ENCODE data around the gene OSBP2. TPM values are rescaled to one million over a fixed set of nuclear protein-coding genes. Genes with fewer than 3 reads are reported as not detected.

Gene OSBP2
- total and polyA plus RNA-seq, 10 of the 15 experiments (the other 5 are each of a cell fraction or from before 2014, with no cell fraction given) = 0.11 to 7.7 (median 3.6) TPM

DNA sequence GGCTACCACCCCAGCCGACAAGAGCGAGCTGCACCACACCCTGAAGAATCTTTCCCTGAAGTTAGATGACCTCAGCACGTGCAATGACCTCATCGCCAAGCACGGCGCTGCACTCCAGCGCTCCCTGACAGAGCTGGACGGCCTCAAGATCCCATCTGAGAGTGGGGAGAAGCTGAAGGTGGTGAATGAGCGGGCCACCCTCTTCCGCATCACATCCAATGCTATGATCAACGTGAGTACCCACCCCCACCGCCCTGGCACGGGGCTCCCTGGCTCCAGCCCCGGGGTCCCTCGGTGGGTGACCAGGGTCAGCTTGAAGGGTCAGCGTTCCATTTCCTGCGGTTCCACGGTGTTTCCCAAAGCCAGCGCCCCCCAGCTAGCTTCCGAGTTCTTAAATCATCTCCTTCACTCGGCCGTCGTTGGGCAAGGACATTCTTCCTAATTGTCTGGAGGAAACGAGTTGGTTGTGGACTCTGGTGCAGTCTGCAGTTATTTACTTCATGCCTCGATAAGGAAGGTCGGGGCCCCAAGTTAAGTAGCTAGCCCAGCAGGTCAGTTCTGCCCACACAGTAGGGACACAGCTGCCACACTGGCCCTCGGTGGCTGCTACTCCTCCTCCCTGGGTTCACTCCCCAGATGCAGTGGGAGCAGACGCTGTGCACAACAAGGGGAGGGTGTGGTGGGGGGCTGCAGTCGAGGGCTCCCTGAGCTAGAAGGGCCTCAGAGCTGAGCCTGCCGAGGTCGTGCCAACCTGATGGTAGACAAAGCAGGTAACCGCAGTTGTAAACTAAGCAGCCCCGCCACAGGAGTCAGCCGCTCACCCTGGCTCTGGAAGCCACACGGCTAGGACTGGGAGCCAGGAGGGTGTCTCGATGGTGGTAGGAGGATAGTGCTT, 176.0 kb downstream of the OSBP2 start:
- Histone ChIP-seq H3K36me3 (ENCODE audit: control insufficient read depth in 2 of 2, insufficient read depth in 2 of 2, low read length in 1 of 2) (no peaks in the 10 kb centered on the region), H3K4me2 (ENCODE audit: control insufficient read depth, insufficient read depth) (no peak overlapping the region), H2AFZ (ENCODE audit: control insufficient read depth, low read depth, low read length) (no peak overlapping the region), H3K27me3 (replicated peaks in 1 of 2; ENCODE audit: control insufficient read depth in 2 of 2, insufficient read depth in 2 of 2, low read length in 1 of 2) (no peaks in the 10 kb centered on the region), H3K79me2 (ENCODE audit: control insufficient read depth, insufficient read depth, low read length) (no peaks in the 10 kb centered on the region), H3K4me3 (no peak overlapping the region), H3K4me1 (ENCODE audit: control insufficient read depth, insufficient read depth, low read length) (no peaks in the 10 kb centered on the region), H4K20me1 (ENCODE audit: control insufficient read depth, insufficient read depth) (no peaks in the 10 kb centered on the region), H3K27ac (ENCODE audit: control insufficient read depth, insufficient read depth) (no peak overlapping the region), H3K9me3 (replicated peaks; ENCODE audit: control insufficient read depth, insufficient read depth, low read length) (no peaks in the 10 kb centered on the region), H3K9ac (ENCODE audit: control insufficient read depth, insufficient read depth, low read length) (no peak overlapping the region)
- 52% methylated on average over 36 of the region's 36 CpGs for WGBS (ENCODE audit: insufficient coverage, insufficient replicate concordance, low lambda C conversion rate, missing lambda C conversion rate)
- no peak for FAIRE-seq
- in situ Hi-C loops (cut with MboI) = no loop called here
- ChIA-PET RAD21 (ENCODE audit: unreplicated experiment) (no interaction called here), CTCF (interaction anchor here (1.2 kb wide), 1 partner anchor 49 kb away, joined by 3 read pairs; no protein-coding TSS in a partner anchor), SMC1A (ENCODE audit: uncharacterized antibody, unreplicated experiment) (no interaction called here), POLR2A (no interaction called here)
- BruUV-seq (replicated peaks) = no TSS peak
- DNase-seq (ENCODE audit: low read depth, low spot score) = no peak
- TF ChIP-seq RAD51 (IDR thresholded peaks at IDR 0.05) = no peak
- TF ChIP-seq JUND (IDR thresholded peaks at IDR 0.05; ENCODE audit: low read depth, low read length) = no peak
- TF ChIP-seq SMARCA5 (IDR thresholded peaks at IDR 0.05) = no peak
- no peak for TF ChIP-seq CBX5 (IDR thresholded peaks at IDR 0.05; ENCODE audit: low read depth)
- no peak for TF ChIP-seq ZZZ3 (IDR thresholded peaks at IDR 0.05; ENCODE audit: control insufficient read depth, insufficient read length, low read depth)
- TF ChIP-seq POLR2A (IDR thresholded peaks at IDR 0.05; ENCODE audit: low read depth, low read length) = no peak
- no peak for TF ChIP-seq KAT2A (conservative IDR thresholded peaks at IDR 0.05; ENCODE audit: control insufficient read depth, low read depth, low read length)
- intact Hi-C loops (cut with micrococcal nuclease; ENCODE audit: unreplicated experiment) = no loop called here
- ATAC-seq = no peak
